Uterus (tissue), 4 donors: ENCODE measurements around the gene TM9SF3. TPM values are rescaled to one million over a fixed set of nuclear protein-coding genes. Genes with fewer than 3 reads are reported as not detected.

Source experiments
- DNase-seq, 2 donors: peaks; one replicate each; pipeline ENCODE4 v3.0.0-alpha.2; 2019 to 2020
- H3K27ac ChIP-seq, 2 donors: fragments of 200-600 bp; sonication (generic); 1 replicate in 1 of 2; 2 replicates in 1 of 2; pipeline ENCODE4 v1.5.1; 2016 to 2018
- H3K27me3 ChIP-seq, 2 donors: fragments of 200-600 bp; sonication (generic); one replicate each; pipeline ENCODE4 v1.5.1; 2018 to 2019; ENCODE audit warnings: control low read depth in 1 of 2
- H3K36me3 ChIP-seq, 2 donors: fragments of 200-600 bp; sonication (generic); one replicate each; pipeline ENCODE4 v1.5.1; 2019; ENCODE audit warnings: control low read depth in 1 of 2
- H3K4me1 ChIP-seq, 2 donors: fragments of 200-600 bp; sonication (generic); one replicate each; pipeline ENCODE4 v1.5.1; 2018 to 2019; ENCODE audit warnings: control low read depth in 1 of 2
- H3K4me3 ChIP-seq, 2 donors: fragments of 200-600 bp; sonication (generic); 1 replicate in 1 of 2; 2 replicates in 1 of 2; pipeline ENCODE4 v1.5.1; 2018 to 2019; ENCODE audit warnings: mild to moderate bottlenecking in 1 of 2
- H3K9me3 ChIP-seq, 2 donors: fragments of 200-600 bp; sonication (generic); one replicate each; pipeline ENCODE4 v1.5.1; 2019; ENCODE audit warnings: control low read depth in 1 of 2
- CTCF ChIP-seq, 4 experiments: fragments of 200-600 bp in 2 of 4; fragments of 450-650 bp in 2 of 4; sonication (generic) in 2 of 4; IDR thresholded peaks; one replicate each; pipeline ENCODE4 v1.5.1; 2016 to 2019; ENCODE audit warnings: antibody characterized with exemption in 4 of 4, mild to moderate bottlenecking in 2 of 4, moderate library complexity in 1 of 4
- POLR2A ChIP-seq, 2 donors: fragments of 450-650 bp; IDR thresholded peaks; one replicate each; pipeline ENCODE4 v1.6.1; 2016; ENCODE audit warnings: antibody characterized with exemption in 2 of 2, mild to moderate bottlenecking in 1 of 2, moderate library complexity in 1 of 2
- intact Hi-C: fragments of 100-400 bp; cut with DNase I; formaldehyde crosslinking; loops from one replicate; pipeline ENCODE4 v1.15.1; 2023; ENCODE audit warnings: low total_unique reads
- total RNA-seq, 4 donors: library from RNA; depleted of rRNA in 3 of 4; stranded (reverse); fragments of >200 nt in 3 of 4; gene quantifications; one replicate each; pipeline versions ENCODE4 v1.1.0 to v1.2.4, GENCODE V29; 2014 to 2023
- donor health status: DM: yes; HTN: yes; CAD: no.

TM9SF3 gene
- total RNA-seq, 4 donors from 2014 or later = 86.8 to 210 (median 113) TPM

GRCh38 chr10:96600337-96600736, 13.5 kb upstream of the TM9SF3 start:
- no peak for DNase-seq
- H3K9me3 ChIP-seq = no peaks in the 10 kb centered on the region
- TF ChIP-seq POLR2A (IDR thresholded peaks at IDR 0.05) = no peak
- TF ChIP-seq CTCF (IDR thresholded peaks at IDR 0.05) = no peak
- no peak overlapping the region for H3K4me3 ChIP-seq
- no peak overlapping the region for H3K27ac ChIP-seq
- intact Hi-C loops = no loop called here
- H3K36me3 ChIP-seq = no peaks in the 10 kb centered on the region
- no peaks in the 10 kb centered on the region for H3K27me3 ChIP-seq
- no peaks in the 10 kb centered on the region for H3K4me1 ChIP-seq

- intact Hi-C loops = no loop called here
- TF ChIP-seq POLR2A (IDR thresholded peaks at IDR 0.05) (no peak), CTCF (IDR thresholded peaks at IDR 0.05) (no peak)
- H3K27me3 ChIP-seq = no peaks in the 10 kb centered on the region
- no peak for DNase-seq
- no peaks in the 10 kb centered on the region for H3K36me3 ChIP-seq
- H3K4me3 ChIP-seq = no peak overlapping the region
- H3K9me3 ChIP-seq = no peaks in the 10 kb centered on the region
- no peaks in the 10 kb centered on the region for H3K4me1 ChIP-seq
- no peak overlapping the region for H3K27ac ChIP-seq
Measured at GRCh38 chr10:96598846-96599245, 12.0 kb upstream of the TM9SF3 start.

GRCh38 chr10:96596422-96597407, 9.9 kb upstream of the TM9SF3 start:
- intact Hi-C loops = no loop called here
- no peaks in the 10 kb centered on the region for H3K36me3 ChIP-seq
- H3K27me3 ChIP-seq = no peaks in the 10 kb centered on the region
- DNase-seq = no peak
- H3K9me3 ChIP-seq = no peaks in the 10 kb centered on the region
- no peak overlapping the region for H3K4me3 ChIP-seq
- H3K27ac ChIP-seq = no peak overlapping the region
- H3K4me1 ChIP-seq = no peaks in the 10 kb centered on the region
- TF ChIP-seq POLR2A (IDR thresholded peaks at IDR 0.05) = no peak
- TF ChIP-seq CTCF (IDR thresholded peaks at IDR 0.05) = no peak

- H3K9me3 ChIP-seq = no peaks in the 10 kb centered on the region
- H3K27me3 ChIP-seq = no peaks in the 10 kb centered on the region
- intact Hi-C loops = no loop called here
- no peaks in the 10 kb centered on the region for H3K4me1 ChIP-seq
- TF ChIP-seq POLR2A (IDR thresholded peaks at IDR 0.05) (no peak), CTCF (IDR thresholded peaks at IDR 0.05) (no peak)
- no peak overlapping the region for H3K4me3 ChIP-seq
- H3K27ac ChIP-seq = no peak overlapping the region
- DNase-seq = no peak
- H3K36me3 ChIP-seq = no peaks in the 10 kb centered on the region
Measured at GRCh38 chr10:96595741-96596140, 8.9 kb upstream of the TM9SF3 start.

- no peak for DNase-seq
- no peak overlapping the region for H3K27ac ChIP-seq
- peaks cover 0 to 8% of the 10 kb centered on the region in 2 donors for H3K4me1 ChIP-seq
- TF ChIP-seq POLR2A (IDR thresholded peaks at IDR 0.05) = no peak
- no peak for TF ChIP-seq CTCF (IDR thresholded peaks at IDR 0.05)
- no peaks in the 10 kb centered on the region for H3K9me3 ChIP-seq
- no peak overlapping the region for H3K4me3 ChIP-seq
- H3K27me3 ChIP-seq = no peaks in the 10 kb centered on the region
- H3K36me3 ChIP-seq = no peaks in the 10 kb centered on the region
- intact Hi-C loops = no loop called here
Measured at GRCh38 chr10:96591946-96592345, 5.1 kb upstream of the TM9SF3 start.
